Stimulated activated memory B cell treated with anti-CD40 and anti-IgM and Interleukin-4, amounts not matched to agents 10 μg/mL and 1 μg/mL and 100 μg/mL, for 72 hours (primary cell): ENCODE results near the gene TMEM271.
"Not testable (repeated sequence)": the region's sequence is repeated elsewhere in the genome, so short reads cannot be mapped to it uniquely, and the experiment has no call there.

Experiments
- ATAC-seq: fragments of 150-1000 bp; cut with Tn5 transposase; 2 replicates; pipeline ENCODE4 v1.10.0; 2021
- H3K27ac Mint-ChIP-seq: one replicate; pipeline ENCODE4 v1.8.0; 2022; ENCODE audit warnings: mild to moderate bottlenecking, mixed read lengths
- H3K27me3 Mint-ChIP-seq: one replicate; pipeline ENCODE4 v1.8.0; 2022; ENCODE audit warnings: mixed read lengths
- H3K36me3 Mint-ChIP-seq: one replicate; pipeline ENCODE4 v1.8.0; 2022; ENCODE audit warnings: mixed read lengths
- H3K4me1 Mint-ChIP-seq: one replicate; pipeline ENCODE4 v1.8.0; 2022; ENCODE audit warnings: mixed read lengths
- H3K4me3 Mint-ChIP-seq: one replicate; pipeline ENCODE4 v1.8.0; 2022; ENCODE audit warnings: mild to moderate bottlenecking, moderate library complexity, mixed read lengths
- H3K9me3 Mint-ChIP-seq: one replicate; pipeline ENCODE4 v1.8.0; 2022; ENCODE audit warnings: mixed read lengths

Gene TMEM271

GRCh38 chr4:575281-576141 lies 584 bp downstream of the TMEM271 start:
- H3K9me3 Mint-ChIP-seq = peaks cover 9% of the 10 kb centered on the region
- no peak for ATAC-seq
- no peak overlapping the region for H3K4me3 Mint-ChIP-seq
- peaks cover 83% of the 10 kb centered on the region for H3K27me3 Mint-ChIP-seq
- peaks cover 11% of the 10 kb centered on the region for H3K36me3 Mint-ChIP-seq
- H3K4me1 Mint-ChIP-seq = peaks cover 25% of the 10 kb centered on the region
- no peak overlapping the region for H3K27ac Mint-ChIP-seq

- ATAC-seq = no peak
- Mint-ChIP-seq H3K4me1 (peaks cover 25% of the 10 kb centered on the region), H3K9me3 (peaks cover 9% of the 10 kb centered on the region), H3K27ac (peak overlapping the region; percentile 20), H3K4me3 (peak overlapping the region; percentile 61), H3K36me3 (peaks cover 11% of the 10 kb centered on the region), H3K27me3 (peaks cover 82% of the 10 kb centered on the region)
These were observed 1.5 kb downstream of the TMEM271 start for GRCh38 chr4:574346-575161.

- no peak for ATAC-seq
- peaks cover 11% of the 10 kb centered on the region for H3K36me3 Mint-ChIP-seq
- H3K27ac Mint-ChIP-seq = no peak overlapping the region
- peaks cover 80% of the 10 kb centered on the region for H3K27me3 Mint-ChIP-seq
- peaks cover 9% of the 10 kb centered on the region for H3K9me3 Mint-ChIP-seq
- no peak overlapping the region for H3K4me3 Mint-ChIP-seq
- H3K4me1 Mint-ChIP-seq = peaks cover 25% of the 10 kb centered on the region
These were observed 2.8 kb downstream of the TMEM271 start for GRCh38 chr4:573122-573892.

- Mint-ChIP-seq H3K9me3 (peaks cover 9% of the 10 kb centered on the region), H3K4me1 (peaks cover 21% of the 10 kb centered on the region), H3K4me3 (no peak overlapping the region), H3K27ac (no peak overlapping the region), H3K36me3 (peaks cover 11% of the 10 kb centered on the region), H3K27me3 (peaks cover 80% of the 10 kb centered on the region)
- ATAC-seq = no peak
These were observed 3.5 kb downstream of the TMEM271 start for GRCh38 chr4:572594-572993.

- H3K4me3 Mint-ChIP-seq = no peak overlapping the region
- ATAC-seq = no peak
- no peak overlapping the region for H3K27ac Mint-ChIP-seq
- H3K4me1 Mint-ChIP-seq = peaks cover 15% of the 10 kb centered on the region
- peaks cover 9% of the 10 kb centered on the region for H3K9me3 Mint-ChIP-seq
- H3K36me3 Mint-ChIP-seq = peaks cover 11% of the 10 kb centered on the region
- peaks cover 80% of the 10 kb centered on the region for H3K27me3 Mint-ChIP-seq
These were observed 4.1 kb downstream of the TMEM271 start for GRCh38 chr4:571838-572572.

- Mint-ChIP-seq H3K9me3 (peaks cover 9% of the 10 kb centered on the region), H3K27me3 (peaks cover 77% of the 10 kb centered on the region), H3K27ac (no peak overlapping the region), H3K4me1 (peaks cover 11% of the 10 kb centered on the region), H3K4me3 (no peak overlapping the region), H3K36me3 (peaks cover 11% of the 10 kb centered on the region)
- ATAC-seq = no peak
These were observed 5.3 kb downstream of the TMEM271 start for GRCh38 chr4:570754-571153.

GRCh38 chr4:569958-570667 lies 6.0 kb downstream of the TMEM271 start:
- Mint-ChIP-seq H3K36me3 (peaks cover 11% of the 10 kb centered on the region), H3K27ac (no peak overlapping the region), H3K27me3 (peaks cover 77% of the 10 kb centered on the region), H3K4me3 (no peak overlapping the region), H3K9me3 (peaks cover 14% of the 10 kb centered on the region), H3K4me1 (peaks cover 11% of the 10 kb centered on the region)
- no peak for ATAC-seq

GRCh38 chr4:568962-569361 lies 7.1 kb downstream of the TMEM271 start:
- H3K4me1 Mint-ChIP-seq = peaks cover 4% of the 10 kb centered on the region
- peaks cover 68% of the 10 kb centered on the region for H3K27me3 Mint-ChIP-seq
- H3K4me3 Mint-ChIP-seq = no peak overlapping the region
- no peak overlapping the region for H3K27ac Mint-ChIP-seq
- no peak for ATAC-seq
- H3K9me3 Mint-ChIP-seq = peaks cover 26% of the 10 kb centered on the region
- H3K36me3 Mint-ChIP-seq = peaks cover 5% of the 10 kb centered on the region

GRCh38 chr4:568351-568652 lies 7.8 kb downstream of the TMEM271 start:
- H3K4me3 Mint-ChIP-seq = no peak overlapping the region
- H3K27me3 Mint-ChIP-seq = peaks cover 62% of the 10 kb centered on the region
- H3K4me1 Mint-ChIP-seq = no peaks in the 10 kb centered on the region
- H3K27ac Mint-ChIP-seq = no peak overlapping the region
- peaks cover 32% of the 10 kb centered on the region for H3K9me3 Mint-ChIP-seq
- peaks cover 5% of the 10 kb centered on the region for H3K36me3 Mint-ChIP-seq
- ATAC-seq = no peak

- H3K27me3 Mint-ChIP-seq = peaks cover 56% of the 10 kb centered on the region
- no peaks in the 10 kb centered on the region for H3K4me1 Mint-ChIP-seq
- no peak overlapping the region for H3K4me3 Mint-ChIP-seq
- H3K36me3 Mint-ChIP-seq = peaks cover 5% of the 10 kb centered on the region
- no peak overlapping the region for H3K27ac Mint-ChIP-seq
- ATAC-seq = no peak
- H3K9me3 Mint-ChIP-seq = peaks cover 38% of the 10 kb centered on the region
These were observed 8.4 kb downstream of the TMEM271 start for GRCh38 chr4:567457-568350.

GRCh38 chr4:566508-567295 lies 9.4 kb downstream of the TMEM271 start:
- H3K4me1 Mint-ChIP-seq = no peaks in the 10 kb centered on the region

GRCh38 chr4:566035-566434 lies 10.1 kb downstream of the TMEM271 start:
- Mint-ChIP-seq H3K9me3 (peaks cover 36% of the 10 kb centered on the region), H3K4me1 (no peaks in the 10 kb centered on the region), H3K36me3 (peaks cover 1% of the 10 kb centered on the region), H3K27me3 (peaks cover 39% of the 10 kb centered on the region), H3K27ac (no peak overlapping the region), H3K4me3 (no peak overlapping the region)
- no peak for ATAC-seq

More at GRCh38 chr4:566508-567295, 9.4 kb downstream of the TMEM271 start:
- Mint-ChIP-seq H3K9me3 (peaks cover 39% of the 10 kb centered on the region), H3K36me3 (peaks cover 5% of the 10 kb centered on the region), H3K4me3 (no peak overlapping the region), H3K27ac (no peak overlapping the region), H3K27me3 (peaks cover 46% of the 10 kb centered on the region)
- ATAC-seq = peak; percentile 69

- not testable (repeated sequence) for H3K27ac Mint-ChIP-seq, H3K4me1 Mint-ChIP-seq, H3K36me3 Mint-ChIP-seq, ATAC-seq, H3K4me3 Mint-ChIP-seq
- H3K27me3 Mint-ChIP-seq = peaks cover 35% of the 10 kb centered on the region
- peaks cover 36% of the 10 kb centered on the region for H3K9me3 Mint-ChIP-seq
These were observed 10.5 kb downstream of the TMEM271 start for GRCh38 chr4:565614-566013.
